T-helper 2 cell (primary cell): ENCODE results near the gene IKZF1.

Source experiments
- DNase-seq, 5 experiments: peaks; one replicate each; pipeline versions ENCODE4 v3.0.0 to v3.0.0-alpha.2; 2012 to 2022

IKZF1 gene

DNA sequence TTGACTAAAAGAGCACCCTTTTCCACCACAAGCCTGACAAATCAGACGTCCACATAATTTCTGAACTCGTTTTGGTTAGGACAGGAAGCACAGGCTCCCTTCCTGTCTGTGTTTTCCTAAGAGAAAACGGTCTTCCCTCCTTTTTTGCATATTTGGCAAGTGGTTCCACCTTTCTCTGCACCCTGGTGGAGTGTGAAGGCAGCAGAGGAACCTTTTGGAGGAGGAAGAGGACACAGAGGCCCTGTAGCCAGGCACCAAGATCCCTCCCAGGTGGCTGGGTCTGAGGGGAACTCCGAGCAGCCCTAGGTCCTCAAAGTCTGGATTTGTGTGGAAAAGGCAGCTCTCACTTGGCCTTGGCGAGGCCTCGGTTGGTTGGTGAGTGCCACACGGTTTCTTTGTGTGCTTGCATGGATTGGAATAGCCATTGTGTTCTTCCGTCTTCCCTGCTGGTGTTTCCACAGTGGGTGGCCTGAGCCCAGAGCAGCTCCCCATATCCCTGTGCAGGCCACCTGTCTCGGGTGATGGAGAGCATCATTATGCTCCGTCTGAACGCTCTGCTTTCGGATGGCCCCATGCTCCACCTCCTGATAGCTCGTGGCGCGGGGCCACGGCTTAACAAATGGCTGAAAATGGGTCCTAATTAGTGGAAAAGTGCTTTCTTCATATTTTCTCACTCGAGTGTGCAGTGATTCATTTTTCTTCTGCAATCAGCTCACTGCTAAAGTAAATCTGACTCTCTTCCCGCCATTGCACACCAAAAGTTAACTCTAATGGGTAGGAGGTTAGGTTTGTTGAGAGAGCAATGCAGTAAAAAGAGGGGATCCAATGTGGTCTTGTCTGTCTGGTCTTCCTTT, 4.2 kb downstream of the IKZF1 start:
- DNase-seq, result peak in 1 of 5 experiments; percentile 70

DNA sequence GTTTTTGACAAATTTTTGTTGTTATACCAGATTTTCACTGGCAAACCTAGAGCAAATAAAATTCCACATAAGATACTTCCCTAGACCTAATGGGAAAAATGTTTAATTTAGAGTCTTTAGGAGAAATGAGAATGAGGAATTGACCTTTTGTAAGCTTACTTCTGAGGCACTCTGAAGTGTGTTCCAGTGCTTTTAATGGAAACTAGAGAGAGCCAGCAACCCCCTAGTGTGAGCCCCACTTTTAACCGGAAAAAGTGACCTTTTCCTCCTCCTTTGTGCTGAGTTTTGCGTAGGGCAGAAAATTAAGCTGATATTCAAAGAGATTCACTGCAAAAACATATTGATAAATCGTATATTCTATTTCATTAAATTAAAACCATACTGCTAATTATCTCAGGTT, 5.2 kb downstream of the IKZF1 start:
- DNase-seq, result no peak

DNA sequence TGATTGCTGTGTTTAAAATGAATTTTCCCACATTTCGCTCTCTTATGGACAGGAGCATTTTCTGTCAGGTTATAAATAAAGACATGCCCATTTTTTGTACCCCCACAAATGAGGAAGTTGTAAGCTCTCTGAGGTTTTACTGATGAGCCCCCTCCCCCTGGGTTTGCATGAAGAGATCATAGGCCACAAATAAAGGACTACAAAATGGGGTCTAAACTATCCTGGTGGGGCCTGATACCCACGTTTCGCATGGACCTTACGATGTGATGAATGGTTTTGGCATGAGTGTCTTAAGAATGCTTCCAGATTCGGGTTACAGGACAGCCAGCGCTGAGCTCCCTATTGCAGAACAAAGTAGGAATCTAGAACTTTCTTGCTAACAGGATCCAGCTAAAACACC, 5.8 kb downstream of the IKZF1 start:
- DNase-seq, result peak in 1 of 5 experiments; percentile 80

DNA sequence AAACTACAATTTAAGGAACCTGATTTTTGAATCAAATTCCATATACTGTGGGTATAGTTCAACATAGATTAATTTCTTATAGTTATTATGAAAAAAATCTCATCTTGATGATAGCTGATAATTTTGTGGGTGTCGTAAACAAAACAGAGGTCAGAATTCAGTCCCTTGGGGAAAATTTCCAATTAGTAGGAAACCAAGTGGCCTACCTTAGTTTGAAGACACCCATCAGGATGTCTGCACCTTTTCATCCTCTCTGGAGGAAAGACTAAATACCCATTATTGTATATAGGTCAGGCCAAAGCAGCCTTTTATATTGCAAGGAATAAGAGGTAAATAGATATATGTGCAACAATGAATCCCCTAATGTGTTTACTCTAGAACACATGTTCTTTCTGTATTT, 6.4 kb downstream of the IKZF1 start:
- no peak for DNase-seq

DNA sequence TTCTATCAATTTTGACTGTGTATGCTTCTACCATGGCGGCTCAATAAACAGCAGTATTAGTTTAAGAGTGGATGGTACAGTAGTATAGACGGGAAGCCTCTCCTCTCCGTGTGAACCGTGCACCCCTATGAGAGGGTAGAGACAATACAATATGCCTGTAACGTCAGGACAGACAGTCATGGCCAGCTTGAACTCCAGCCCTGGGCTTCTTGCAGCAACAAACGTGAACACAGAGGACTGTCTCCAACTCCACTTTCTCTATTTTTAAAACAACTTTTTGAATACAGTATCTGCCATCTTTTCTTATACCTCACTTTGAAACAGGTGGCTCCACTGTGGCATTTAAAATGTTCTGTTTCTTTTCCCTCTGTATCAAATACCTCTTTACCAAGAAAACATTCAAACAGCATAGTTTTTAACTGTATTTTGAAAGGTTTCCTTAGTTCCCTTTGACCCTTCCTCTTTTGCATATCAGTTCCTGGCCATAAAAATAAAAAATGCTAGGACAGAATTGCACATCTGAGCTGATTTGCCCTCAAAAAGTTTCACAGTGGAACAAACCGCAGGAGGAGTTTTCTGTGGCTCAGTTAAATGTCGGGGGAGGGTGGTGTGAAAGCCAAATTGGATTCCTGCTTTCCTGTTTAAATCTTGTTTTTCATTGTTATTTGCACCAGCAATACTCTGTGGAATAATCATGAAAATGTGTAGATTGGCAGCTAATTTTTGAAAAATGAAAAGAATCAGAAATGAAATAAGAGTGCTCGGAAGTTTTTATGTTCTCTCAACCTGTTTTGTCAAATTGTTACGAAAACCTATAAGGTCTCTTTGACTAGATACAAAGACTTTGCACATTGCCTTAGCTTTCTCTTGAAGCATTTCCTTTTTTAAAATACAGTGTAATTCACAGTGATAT, 8.0 kb downstream of the IKZF1 start:
- DNase-seq, result peak in 1 of 5 experiments; percentile 67

DNA sequence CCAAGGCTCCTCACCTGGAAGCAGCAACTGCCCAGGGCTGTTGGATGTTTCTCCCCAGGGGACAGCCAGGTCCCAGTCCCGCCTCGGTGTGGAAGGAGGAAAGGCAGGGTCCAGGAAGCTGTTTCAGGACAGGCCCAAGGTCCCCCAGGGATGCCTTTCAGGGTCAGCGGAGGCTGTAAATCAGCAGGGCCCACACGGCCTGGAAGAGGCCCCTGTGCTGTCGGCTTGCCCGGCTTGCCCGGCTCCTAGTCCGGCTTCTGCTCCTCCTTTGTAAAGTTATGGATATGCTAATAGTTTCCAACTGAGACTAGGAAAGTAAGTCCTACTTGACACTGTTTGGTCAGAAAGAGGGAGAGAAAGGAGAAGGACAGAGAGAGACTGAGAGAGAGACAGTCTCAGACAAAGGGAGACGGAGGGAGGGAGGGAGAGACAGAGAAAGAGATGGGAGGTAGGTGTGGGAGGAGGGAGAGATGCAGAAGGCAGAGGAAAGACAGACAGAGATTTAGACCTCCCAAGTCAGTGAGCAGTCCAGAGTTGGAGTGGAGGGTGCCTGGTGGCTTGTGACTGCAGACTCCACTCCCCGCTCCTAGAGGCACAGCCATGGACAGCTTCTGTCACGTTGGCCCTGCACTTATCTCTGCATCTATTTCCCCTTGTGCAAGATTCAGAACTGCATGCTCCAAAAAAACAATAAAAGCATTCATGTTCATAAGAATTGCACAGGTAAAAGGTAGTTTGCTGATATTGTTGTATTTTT, 10.5 kb downstream of the IKZF1 start:
- DNase-seq, result peak in 1 of 5 experiments; percentile 75

DNA sequence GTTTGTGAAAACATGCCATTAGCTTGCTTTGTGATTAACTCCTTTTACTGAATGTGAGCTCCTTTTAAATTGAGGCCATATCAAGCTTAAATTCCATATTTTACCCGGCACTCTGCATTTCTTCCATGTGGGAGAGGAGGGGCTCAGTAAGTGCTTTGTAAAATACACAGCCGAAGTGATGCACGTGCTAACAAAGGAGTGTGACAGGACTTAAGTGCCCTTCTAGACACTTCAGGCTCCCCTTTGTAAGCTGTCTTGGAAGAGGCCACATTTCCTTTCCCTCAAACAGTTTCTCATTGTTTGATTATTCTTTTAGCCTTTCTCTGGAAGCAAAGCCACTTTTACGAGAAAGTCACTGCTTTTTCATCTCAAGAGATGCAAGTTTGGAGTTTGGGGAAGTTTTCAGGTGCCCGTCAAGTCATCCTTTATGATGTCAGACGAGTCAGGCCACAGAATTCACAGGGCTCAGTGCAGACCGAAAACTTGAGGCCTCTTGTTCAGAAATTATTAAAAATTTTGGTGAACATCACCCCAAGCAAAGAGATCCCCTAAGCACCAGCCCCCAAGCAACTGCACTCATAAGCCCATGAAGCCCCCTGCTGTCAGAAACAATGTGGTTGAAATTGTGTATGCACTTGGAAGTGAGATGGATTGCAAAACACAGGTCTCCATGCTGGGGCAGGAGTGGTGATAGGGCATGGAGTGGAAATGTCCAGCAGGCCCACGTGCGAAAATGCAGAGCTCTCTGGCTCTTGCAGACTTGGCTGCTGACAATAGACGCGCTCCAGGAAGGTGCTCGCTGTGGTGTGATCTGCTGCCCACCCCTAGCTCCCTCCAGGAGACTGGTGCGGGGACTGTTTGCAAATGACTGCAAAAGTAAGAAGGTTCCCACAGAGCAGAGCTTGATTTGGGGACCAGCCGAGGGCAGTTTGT, 11.5 kb downstream of the IKZF1 start:
- peak in 1 of 5 experiments; percentile 63 for DNase-seq

DNA sequence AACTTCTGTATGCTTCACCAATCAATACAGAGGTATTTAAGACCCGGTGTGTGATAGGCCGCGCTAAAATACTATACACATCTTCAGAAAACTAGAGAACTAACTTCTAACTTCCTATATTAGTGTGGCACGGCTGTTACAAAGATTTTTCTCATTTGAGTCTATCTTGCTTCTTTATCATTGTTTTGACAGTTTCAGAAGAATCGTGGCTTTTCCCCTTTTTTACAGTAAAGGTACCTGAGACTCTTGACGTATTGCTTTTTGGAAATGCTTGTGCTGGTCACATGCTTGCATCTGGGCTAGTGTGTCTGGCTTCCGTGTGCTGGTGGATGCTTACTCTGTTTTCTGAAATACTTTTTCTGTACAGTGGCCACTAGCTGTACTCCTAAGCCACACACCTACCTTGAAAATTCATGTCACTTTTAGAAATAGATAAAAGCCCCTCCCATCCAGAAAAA, 12.7 kb downstream of the IKZF1 start:
- DNase-seq, result peak in 3 of 5 experiments; percentile 50 to 97 (median 73)

DNA sequence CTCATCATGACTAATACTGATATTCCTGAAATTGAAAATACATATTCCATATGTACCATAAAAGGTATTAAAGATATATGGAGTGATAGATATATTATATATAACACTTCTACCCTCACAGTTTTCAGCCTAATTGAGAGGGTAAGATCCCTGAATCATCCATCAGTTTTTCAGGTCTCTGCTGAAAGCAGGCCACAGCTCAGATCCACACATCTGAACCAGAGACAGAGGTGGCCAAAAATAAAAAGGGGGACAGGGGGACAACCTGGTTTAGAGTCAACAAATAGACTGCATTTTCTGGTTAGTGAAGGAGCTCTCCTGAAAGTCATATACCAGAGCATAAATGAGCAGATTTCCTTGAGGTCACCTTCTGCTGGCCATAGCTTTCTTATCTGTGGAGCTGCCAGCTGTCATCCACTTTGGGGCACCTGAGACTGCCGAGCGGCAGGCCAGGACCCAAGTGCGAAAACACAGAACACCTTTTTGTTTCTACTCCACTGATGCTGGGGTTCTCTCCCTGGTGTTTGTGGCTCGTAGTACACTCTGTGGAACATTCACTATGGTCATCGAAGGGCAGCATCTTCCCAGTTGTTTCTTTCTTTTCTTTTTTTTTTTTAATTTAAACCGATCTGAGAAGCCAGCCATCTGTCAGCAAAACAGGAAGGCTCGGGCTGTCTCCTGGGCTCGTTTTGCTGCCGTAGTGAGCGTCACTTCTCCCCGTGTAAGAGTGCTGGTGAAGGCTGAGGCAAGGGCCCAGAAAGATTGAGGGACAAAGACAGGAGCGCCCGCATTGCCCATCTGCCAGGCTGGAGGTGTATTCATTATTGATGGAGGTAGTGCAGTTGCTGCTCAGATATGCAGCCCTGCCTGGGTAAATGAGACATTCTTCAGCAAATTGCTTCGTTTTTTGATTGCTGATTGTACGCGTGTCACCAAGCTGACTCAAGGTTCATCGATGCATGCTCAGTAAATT, 13.5 kb downstream of the IKZF1 start:
- peak in 1 of 5 experiments; percentile 60 for DNase-seq

DNA sequence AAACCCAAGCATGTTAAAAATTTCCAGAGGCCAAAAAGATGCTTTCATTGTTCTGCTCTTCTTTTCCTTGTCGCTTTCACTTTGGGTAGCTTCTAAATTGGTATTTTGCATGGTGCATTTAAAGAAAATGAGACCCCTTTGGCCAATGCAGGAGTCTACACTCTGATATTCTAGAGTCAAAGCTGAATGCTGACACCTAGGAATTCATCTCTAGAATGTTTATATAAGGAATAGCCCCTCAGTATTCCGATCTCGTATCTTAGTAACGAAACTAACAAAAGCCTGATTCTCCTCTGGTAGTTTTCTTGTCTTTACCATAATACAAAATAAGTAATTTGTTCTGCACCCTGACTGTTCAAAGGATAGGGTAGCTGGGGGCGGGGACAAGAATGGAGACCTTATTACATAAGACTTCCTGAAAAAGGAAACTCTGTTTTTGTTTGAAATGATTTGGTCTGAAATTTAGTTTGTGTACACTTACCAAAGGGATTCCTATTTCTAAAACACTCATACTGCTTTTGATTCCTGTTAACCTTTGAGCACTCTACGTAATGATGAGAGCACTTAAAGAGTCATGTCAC, 17.1 kb downstream of the IKZF1 start:
- DNase-seq, result peak in 1 of 5 experiments; percentile 52

DNA sequence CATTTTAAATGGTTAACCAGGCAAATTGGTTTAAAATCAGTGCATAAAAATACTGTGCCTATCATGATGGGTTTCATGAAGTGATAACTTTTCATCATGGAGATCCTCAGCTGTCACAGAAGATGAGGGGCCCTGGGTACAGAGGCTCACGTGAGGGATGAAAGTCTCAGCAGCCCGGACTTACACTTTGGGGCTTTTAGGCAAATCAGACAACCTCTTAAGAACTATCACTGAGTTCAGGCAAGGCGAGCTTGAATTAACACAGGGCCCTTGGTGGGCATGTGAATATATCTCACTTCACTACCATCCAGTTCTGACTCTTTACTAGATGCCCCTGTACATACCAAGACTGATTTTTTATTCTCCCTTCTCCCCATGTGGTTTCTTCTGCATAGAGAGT, 19.6 kb downstream of the IKZF1 start:
- no peak for DNase-seq

DNA sequence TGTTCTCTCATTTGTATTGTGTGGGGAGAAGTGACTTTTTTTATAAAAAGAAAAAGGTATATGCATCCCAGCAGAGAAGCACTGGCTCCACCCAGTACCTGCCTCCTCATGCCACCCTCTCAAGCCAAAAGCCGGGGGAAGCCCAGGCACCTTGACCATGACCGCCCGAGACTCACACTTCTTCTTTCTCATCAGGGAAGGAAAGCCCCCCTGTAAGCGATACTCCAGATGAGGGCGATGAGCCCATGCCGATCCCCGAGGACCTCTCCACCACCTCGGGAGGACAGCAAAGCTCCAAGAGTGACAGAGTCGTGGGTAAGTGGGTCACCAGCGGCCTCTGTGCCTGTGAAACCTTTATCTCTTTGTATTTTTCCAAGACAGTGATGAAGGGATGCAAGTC, 22.9 kb downstream of the IKZF1 start:
- DNase-seq, result no peak

DNA sequence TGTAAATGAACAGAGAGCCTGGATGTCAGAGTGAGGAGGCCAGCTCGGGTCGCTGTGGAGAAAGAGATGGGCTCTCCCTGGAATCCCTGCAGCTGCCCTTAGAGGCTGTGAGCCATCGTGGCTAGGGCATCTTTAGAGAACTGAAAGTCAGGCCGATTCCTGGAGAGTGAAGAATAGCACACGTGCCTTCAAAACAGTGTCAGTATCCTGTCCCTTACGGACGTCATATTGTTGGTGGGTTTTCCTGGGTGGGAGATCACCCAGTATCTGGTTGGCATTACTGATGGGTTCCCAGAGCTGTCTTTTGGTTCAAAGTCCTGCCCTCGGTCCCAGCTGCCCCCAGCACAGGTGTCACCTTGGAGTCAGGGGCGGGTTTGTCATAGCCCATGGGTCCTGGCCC, 25.3 kb downstream of the IKZF1 start:
- no peak for DNase-seq

DNA sequence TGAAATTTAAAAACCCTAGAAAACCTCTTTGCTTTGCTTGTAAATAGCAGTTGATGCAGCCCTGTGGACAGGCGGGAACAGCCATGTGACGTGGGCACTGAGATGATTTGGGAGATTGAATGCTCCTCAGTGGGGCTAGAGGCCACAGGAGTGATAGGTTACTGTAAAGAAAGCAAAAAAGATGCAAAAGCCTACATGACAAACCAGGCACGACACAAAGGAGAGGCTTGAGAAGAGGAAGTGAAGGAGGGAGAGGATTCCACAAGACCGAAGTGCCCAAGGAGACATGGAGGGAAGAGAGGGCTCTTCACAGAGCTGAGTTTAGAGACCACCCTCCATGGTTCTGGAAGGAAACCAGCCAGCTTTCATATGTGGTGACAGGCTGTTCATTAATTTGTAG, 25.7 kb downstream of the IKZF1 start:
- DNase-seq, result no peak

DNA sequence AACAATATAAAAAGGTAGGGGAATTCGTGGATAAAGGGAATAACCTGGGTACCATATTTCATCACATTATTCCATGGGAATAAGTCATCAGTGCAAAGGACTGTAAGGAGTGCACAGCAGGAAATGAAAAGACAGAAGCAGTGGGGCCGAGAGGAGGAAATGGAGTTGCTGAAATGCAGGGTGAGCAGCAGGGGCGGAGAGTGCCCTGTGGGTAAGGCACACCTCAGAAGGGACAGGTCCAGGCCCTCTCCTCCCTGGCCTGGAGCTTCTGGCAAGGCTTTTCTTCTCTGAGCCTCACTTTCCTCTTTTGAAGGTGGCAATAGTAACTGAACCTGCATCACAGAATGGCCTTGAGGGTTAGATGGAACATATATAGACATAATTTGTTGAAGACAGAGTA, 26.2 kb downstream of the IKZF1 start:
- DNase-seq, result peak in 1 of 5 experiments; percentile 66

DNA sequence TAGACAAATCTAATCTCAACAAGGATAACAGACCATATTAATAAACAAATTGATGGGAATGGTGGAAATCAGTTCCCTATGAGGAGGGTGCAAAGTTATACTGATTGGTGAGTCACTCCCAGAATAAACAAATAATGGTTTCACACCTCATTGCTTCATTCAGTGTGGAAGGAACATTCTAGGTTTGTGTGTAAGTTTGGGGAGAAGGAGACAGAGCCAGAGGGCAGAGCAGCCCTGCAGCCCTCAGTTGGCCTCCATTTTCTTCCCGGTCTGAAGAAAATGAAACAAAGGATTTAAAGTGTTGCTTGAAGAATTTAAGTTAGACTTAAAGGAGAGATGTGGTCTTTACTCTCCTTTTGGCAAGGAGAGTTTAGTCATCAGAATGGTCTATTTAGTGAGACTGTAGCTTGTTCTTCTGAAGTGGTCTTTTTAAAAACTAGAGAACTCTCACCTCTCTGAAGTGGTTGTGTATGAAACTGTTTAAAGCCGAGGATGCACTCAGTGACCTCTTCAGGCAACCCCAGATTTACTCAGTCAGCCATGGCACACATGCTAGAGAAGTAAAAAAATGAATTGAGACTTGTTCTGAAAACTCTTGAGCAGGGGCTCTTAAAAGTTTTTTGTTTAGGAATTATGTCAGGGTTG, 27.2 kb downstream of the IKZF1 start:
- peak in 2 of 5 experiments; percentile 77 to 89 for DNase-seq

DNA sequence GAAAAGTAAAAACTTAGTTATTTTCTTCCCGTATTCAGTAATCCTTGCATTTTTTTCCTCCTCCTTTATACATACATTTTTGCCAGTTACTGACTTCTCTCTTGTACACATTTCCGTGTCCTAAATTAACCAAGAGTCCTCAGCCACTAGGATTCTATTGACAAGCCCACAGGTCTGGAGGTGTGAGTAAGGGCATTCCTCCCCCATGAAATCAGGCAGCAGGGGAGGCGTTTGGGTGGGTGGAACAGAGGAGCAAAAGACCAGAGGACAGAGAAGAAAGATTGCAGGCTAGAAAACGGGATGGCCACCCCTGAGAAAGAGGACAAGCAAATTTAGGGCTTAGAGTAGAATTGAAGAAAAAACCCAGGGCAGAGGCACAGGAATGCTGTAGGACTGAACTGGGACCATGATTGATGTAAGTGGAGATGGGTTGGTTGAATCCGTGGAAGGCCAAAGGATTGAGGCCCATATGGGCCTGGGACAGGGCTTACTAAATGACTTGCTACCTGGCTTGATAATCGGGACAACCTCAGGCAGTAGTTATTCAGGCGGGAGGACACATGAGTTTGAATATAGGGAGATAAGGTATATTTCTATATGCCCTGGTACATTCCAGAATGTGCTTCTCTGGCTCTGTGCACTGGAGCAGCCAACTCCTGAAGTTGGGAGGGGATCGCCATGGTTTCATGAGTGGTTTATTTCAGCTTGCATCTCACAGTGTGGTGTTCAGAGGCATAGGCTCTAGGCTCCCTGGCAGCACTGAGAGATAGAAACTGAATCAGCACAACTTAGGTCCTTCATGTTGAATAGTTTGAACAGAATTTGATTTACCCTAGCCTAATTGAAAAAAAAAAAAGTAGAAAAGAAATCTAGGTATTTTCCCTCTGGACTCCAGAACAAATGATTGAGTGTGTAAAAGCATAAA, 28.0 kb downstream of the IKZF1 start:
- peak in 1 of 5 experiments; percentile 70 for DNase-seq

DNA sequence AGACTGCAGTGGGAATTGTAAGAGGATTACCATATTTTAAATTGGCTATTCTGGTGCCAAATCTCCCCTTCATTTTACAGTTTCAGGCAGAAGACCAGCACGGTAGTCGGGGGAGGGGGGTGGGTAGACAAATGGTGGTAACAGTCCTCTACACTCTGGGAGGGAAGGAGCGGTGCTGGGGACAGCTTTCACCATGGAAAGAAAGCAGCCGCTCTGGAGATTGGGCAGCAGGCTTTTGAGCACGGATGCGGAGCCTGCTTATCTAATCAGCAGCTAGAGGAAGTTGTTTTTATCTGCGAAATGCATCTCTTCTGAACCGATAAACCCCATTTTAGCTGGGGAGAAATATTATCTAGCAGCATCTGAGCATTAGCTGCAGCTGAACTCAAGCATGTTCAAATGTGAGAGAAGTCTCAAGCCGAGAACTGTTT, 28.7 kb downstream of the IKZF1 start:
- peak in 3 of 5 experiments; percentile 51 to 95 (median 71) for DNase-seq
